ENCODE results near the gene AP2A2.

DNA sequence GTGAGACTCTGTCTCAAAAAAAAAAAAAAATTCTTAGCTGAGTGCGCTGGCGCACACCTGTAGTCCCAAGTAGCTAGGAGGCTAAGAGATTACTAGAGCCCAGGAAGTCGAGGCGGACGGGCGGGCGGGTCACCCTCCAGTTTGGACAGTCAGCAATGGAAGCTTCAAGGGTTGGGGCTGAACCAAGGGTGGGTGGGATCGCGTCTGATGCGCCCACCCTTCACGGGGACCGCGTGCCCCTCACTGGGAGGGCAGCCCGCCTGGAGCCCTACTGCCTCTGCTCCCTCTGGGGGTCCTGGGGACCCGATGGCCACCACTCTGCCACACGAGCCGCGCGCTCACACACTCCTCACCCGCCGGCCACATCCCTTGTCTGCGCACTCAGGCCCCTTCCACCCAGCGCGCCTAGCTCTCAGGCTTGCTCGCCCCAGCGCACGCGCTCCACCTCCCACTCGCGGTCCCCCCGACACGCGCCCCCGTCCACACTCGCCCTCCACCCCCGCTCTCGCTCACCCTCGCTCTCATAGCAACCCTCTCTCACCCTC is 15.6 kb upstream of the AP2A2 start:
- TF ChIP-seq, protein P1, sequence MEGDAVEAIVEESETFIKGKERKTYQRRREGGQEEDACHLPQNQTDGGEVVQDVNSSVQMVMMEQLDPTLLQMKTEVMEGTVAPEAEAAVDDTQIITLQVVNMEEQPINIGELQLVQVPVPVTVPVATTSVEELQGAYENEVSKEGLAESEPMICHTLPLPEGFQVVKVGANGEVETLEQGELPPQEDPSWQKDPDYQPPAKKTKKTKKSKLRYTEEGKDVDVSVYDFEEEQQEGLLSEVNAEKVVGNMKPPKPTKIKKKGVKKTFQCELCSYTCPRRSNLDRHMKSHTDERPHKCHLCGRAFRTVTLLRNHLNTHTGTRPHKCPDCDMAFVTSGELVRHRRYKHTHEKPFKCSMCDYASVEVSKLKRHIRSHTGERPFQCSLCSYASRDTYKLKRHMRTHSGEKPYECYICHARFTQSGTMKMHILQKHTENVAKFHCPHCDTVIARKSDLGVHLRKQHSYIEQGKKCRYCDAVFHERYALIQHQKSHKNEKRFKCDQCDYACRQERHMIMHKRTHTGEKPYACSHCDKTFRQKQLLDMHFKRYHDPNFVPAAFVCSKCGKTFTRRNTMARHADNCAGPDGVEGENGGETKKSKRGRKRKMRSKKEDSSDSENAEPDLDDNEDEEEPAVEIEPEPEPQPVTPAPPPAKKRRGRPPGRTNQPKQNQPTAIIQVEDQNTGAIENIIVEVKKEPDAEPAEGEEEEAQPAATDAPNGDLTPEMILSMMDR (IDR thresholded peaks at IDR 0.05) = no peak
- no peak for TF ChIP-seq EP300 (IDR thresholded peaks at IDR 0.05)
